Karpas-422 (cell line): ENCODE measurements around the gene HPN. TPM values are rescaled to one million over a fixed set of nuclear protein-coding genes. Genes with fewer than 3 reads are reported as not detected.
"Not testable (repeated sequence)": the region's sequence is repeated elsewhere in the genome, so short reads cannot be mapped to it uniquely, and the experiment has no call there.

Experiments used
- DNase-seq: peaks from one replicate; pipeline ENCODE4 v3.0.0-alpha.2; 2015
- H2AFZ ChIP-seq: fragments of 200-600 bp; sonication (generic); 2 replicates; pipeline ENCODE4 v1.6.1; 2014; ENCODE audit warnings: antibody characterized with exemption, low read length, mixed read lengths
- H3K27ac ChIP-seq: fragments of 200-600 bp; sonication (generic); 2 replicates; pipeline ENCODE4 v1.5.1; 2014; ENCODE audit warnings: mild to moderate bottlenecking, low read length, moderate library complexity
- H3K27me3 ChIP-seq: fragments of 200-600 bp; sonication (generic); 2 replicates; pipeline ENCODE4 v1.6.1; 2014; ENCODE audit warnings: low read length, mixed read lengths
- H3K36me3 ChIP-seq: fragments of 200-600 bp; sonication (generic); 2 replicates; pipeline ENCODE4 v1.6.1; 2014; ENCODE audit warnings: low read length, mixed read lengths; ENCODE audit not compliant: insufficient read depth
- H3K4me1 ChIP-seq: fragments of 200-600 bp; sonication (generic); 2 replicates; pipeline ENCODE4 v1.6.1; 2014; ENCODE audit warnings: mild to moderate bottlenecking, low read length, mixed read lengths
- H3K4me2 ChIP-seq: fragments of 200-600 bp; sonication (generic); 2 replicates; pipeline ENCODE4 v1.6.1; 2014; ENCODE audit warnings: low read length, low read depth, mild to moderate bottlenecking; ENCODE audit not compliant: poor library complexity, severe bottlenecking
- H3K4me3 ChIP-seq: fragments of 200-600 bp; sonication (generic); 2 replicates; pipeline ENCODE4 v1.5.1; 2014; ENCODE audit warnings: mild to moderate bottlenecking, antibody characterized with exemption, low read length, mixed read lengths
- H3K79me2 ChIP-seq: fragments of 200-600 bp; sonication (generic); 2 replicates; pipeline ENCODE4 v1.6.1; 2014; ENCODE audit warnings: mild to moderate bottlenecking, low read length, mixed read lengths
- H3K9ac ChIP-seq: fragments of 200-600 bp; sonication (generic); 2 replicates; pipeline ENCODE4 v1.6.0; 2014; ENCODE audit warnings: low read length
- H3K9me2 ChIP-seq: fragments of 200-600 bp; sonication (generic), shearing (Covaris generic); replicated peaks from 2 replicates; pipeline ENCODE4 v1.6.0; 2014; ENCODE audit warnings: mild to moderate bottlenecking, low read length, moderate library complexity; ENCODE audit not compliant: insufficient read depth
- H3K9me3 ChIP-seq: fragments of 300-700, 200-600 bp; sonication (generic); 2 replicates; pipeline ENCODE4 v1.6.1; 2014; ENCODE audit warnings: low read length, mixed read lengths
- H4K20me1 ChIP-seq: fragments of 200-600 bp; sonication (generic); 2 replicates; pipeline ENCODE4 v1.6.1; 2014; ENCODE audit warnings: mild to moderate bottlenecking, antibody characterized with exemption, low read length, low read depth; ENCODE audit not compliant: insufficient read depth
- total RNA-seq: library from RNA; depleted of rRNA; stranded (reverse); fragments of >200 nt; shearing (Covaris generic); gene quantifications from 2 replicates; pipeline ENCODE4 v1.2.3, GENCODE V29; 2014; ENCODE audit warnings: low replicate concordance

The HPN gene
- total RNA-seq, 1 experiment from 2014 or later = 0.11 TPM

DNA sequence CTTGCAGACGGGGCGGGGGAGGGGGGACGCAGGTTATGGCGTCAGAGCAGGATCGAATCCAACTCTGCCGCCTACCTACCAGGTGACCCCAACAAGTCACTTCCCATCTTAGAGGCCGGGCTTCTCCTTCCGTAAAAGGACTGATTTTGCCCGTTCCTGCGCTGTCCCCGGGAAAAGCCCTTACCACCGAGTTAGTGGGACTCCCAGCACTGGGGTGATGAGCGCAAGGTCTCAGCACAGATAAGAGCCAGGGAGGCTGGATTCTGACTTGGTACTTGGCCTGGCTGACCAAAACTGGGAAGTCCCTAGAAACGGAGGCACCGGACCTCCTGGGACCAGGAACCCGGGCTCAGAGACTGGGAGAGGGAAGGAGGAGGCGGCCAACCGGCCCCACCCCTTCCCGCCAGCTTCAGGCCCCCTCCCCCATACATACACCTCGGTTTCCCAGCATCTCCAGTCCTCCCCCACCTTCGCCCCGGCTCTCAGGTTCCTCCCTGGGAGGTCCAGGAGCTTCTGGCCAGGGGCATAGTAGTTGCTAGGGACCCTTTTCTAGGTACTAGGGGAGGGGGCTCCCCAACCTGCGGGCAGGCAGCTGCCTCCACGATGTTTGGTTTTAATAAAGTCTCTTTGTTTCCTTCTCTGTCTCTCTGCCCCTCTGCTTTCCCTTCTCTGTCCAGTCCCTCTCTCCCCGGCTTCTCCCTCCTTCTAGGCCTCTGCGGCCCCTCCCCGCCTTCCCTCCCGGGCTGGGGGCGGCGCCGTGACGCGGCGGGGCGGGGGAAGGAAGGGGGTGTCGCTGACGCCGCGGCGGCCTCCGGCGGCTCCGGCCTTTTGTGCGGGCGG, 41.8 kb upstream of the HPN start, which contains the start of gene GRAMD1A:
TSS of gene GRAMD1A (plus strand) at position 826 of the 840 bp plus-strand sequence. CDS start 156 bp downstream, outside the sequence.
- H2AFZ ChIP-seq = peak within 1 kb of the TSS; percentile 77; the same call in 1 of the 2 replicates
- peaks cover 48% of the 10 kb centered on the region for H3K79me2 ChIP-seq
- DNase-seq = peak; percentile 90

GRCh38 chr19:35000338-35000646, 41.2 kb upstream of the HPN start:
- H3K79me2 ChIP-seq = peaks cover 52% of the 10 kb centered on the region
- H3K4me2 ChIP-seq = peak overlapping the region; percentile 69

More for the DNA sequence above, 41.8 kb upstream of the HPN start, which contains the start of gene GRAMD1A:
- Histone ChIP-seq H3K4me2 (peak within 1 kb of the TSS; percentile 69), H3K9me3 (no peaks in the 10 kb centered on the region), H3K4me3 (peak within 1 kb of the TSS; percentile 71), H4K20me1 (peaks cover 25% of the 10 kb centered on the region), H3K4me1 (peaks cover 36% of the 10 kb centered on the region), H3K9ac (peak within 1 kb of the TSS; percentile 99), H3K9me2 (no peaks in the 10 kb centered on the region), H3K36me3 (peaks cover 7% of the 10 kb centered on the region; the same call in 1 of the 2 replicates), H3K27me3 (no peaks in the 10 kb centered on the region), H3K27ac (peak within 1 kb of the TSS; percentile 82)

GRCh38 chr19:35000647-35001501, 40.6 kb upstream of the HPN start:
- no peaks in the 10 kb centered on the region for H3K9me3 ChIP-seq
- peaks cover 35% of the 10 kb centered on the region for H4K20me1 ChIP-seq
- H3K9ac ChIP-seq = peak overlapping the region; percentile 99
- H3K36me3 ChIP-seq = peaks cover 7% of the 10 kb centered on the region; the same call in 1 of the 2 replicates
- no peaks in the 10 kb centered on the region for H3K27me3 ChIP-seq
- peaks cover 58% of the 10 kb centered on the region for H3K79me2 ChIP-seq
- no peaks in the 10 kb centered on the region for H3K9me2 ChIP-seq
- peak overlapping the region; percentile 71 for H3K4me3 ChIP-seq
- peak overlapping the region; percentile 82 for H3K27ac ChIP-seq
- H3K4me1 ChIP-seq = peaks cover 36% of the 10 kb centered on the region
- H3K4me2 ChIP-seq = peak overlapping the region; percentile 69
- no peak overlapping the region for H2AFZ ChIP-seq
- DNase-seq = peak; percentile 85

More at GRCh38 chr19:35000338-35000646, 41.2 kb upstream of the HPN start:
- Histone ChIP-seq H3K9me2 (no peaks in the 10 kb centered on the region), H2AFZ (no peak overlapping the region), H4K20me1 (peaks cover 29% of the 10 kb centered on the region), H3K27me3 (no peaks in the 10 kb centered on the region), H3K9me3 (no peaks in the 10 kb centered on the region), H3K27ac (peak overlapping the region; percentile 82), H3K9ac (peak overlapping the region; percentile 99), H3K4me1 (peaks cover 36% of the 10 kb centered on the region), H3K36me3 (peaks cover 7% of the 10 kb centered on the region; the same call in 1 of the 2 replicates), H3K4me3 (peak overlapping the region; percentile 71)
- no peak for DNase-seq

- peak overlapping the region; percentile 99; the same call in 1 of the 2 replicates for H3K9ac ChIP-seq
- no peaks in the 10 kb centered on the region for H3K9me3 ChIP-seq
- H2AFZ ChIP-seq = no peak overlapping the region
- H3K27me3 ChIP-seq = no peaks in the 10 kb centered on the region
- H3K9me2 ChIP-seq = no peaks in the 10 kb centered on the region
- peak overlapping the region; percentile 71; the same call in 1 of the 2 replicates for H3K4me3 ChIP-seq
- peak overlapping the region; percentile 69 for H3K4me2 ChIP-seq
- H3K79me2 ChIP-seq = peaks cover 69% of the 10 kb centered on the region
- peaks cover 35% of the 10 kb centered on the region for H4K20me1 ChIP-seq
- DNase-seq = no peak
- H3K4me1 ChIP-seq = peaks cover 36% of the 10 kb centered on the region
- no peak overlapping the region for H3K27ac ChIP-seq
- H3K36me3 ChIP-seq = peaks cover 13% of the 10 kb centered on the region; the same call in 1 of the 2 replicates
These were observed 39.4 kb upstream of the HPN start for GRCh38 chr19:35002037-35002535.

DNA sequence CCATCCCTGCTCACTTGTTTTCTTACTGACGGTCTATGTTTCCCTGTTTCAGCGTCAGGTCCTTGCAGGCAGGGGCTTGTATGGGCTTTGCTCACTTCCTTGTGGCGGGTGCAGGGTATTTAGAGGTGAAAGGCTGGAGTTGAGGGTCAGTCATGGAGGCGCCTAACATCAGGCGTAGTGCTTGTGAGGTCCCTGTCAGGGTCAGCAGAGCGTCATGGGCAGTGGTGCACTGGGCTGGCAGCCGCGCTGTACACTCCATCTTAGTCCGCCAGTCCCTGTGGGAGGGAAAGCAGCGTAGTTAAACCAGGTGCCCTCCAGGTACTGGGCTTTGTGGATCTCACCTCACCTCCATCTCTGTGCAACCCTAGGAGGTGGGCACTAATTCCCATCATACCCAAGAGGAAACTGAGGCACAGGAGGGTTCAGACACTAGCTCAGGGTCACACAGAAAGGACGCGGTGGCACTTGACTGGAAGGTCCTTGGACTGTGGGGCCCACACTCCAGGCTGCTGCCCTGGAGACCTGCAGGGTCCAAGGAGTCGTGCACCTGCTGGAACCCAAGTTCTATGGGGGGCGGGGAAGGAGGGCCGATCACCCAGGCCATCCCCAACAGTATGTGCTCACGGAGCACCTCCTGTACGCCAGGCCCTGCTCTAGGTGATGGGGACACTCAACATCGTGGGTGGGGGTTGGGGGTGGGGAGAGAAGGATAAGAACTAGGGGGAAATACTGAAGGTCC, 36.8 kb upstream of the HPN start:
- DNase-seq = no peak
- Histone ChIP-seq H4K20me1 (peaks cover 38% of the 10 kb centered on the region), H3K9me3 (no peaks in the 10 kb centered on the region), H3K27me3 (no peaks in the 10 kb centered on the region), H3K79me2 (peaks cover 68% of the 10 kb centered on the region), H3K4me1 (peaks cover 29% of the 10 kb centered on the region), H3K36me3 (peaks cover 13% of the 10 kb centered on the region; the same call in 1 of the 2 replicates), H2AFZ (no peak overlapping the region), H3K27ac (no peak overlapping the region), H3K4me2 (no peak overlapping the region), H3K9ac (no peak overlapping the region), H3K9me2 (no peaks in the 10 kb centered on the region), H3K4me3 (no peak overlapping the region)

DNA sequence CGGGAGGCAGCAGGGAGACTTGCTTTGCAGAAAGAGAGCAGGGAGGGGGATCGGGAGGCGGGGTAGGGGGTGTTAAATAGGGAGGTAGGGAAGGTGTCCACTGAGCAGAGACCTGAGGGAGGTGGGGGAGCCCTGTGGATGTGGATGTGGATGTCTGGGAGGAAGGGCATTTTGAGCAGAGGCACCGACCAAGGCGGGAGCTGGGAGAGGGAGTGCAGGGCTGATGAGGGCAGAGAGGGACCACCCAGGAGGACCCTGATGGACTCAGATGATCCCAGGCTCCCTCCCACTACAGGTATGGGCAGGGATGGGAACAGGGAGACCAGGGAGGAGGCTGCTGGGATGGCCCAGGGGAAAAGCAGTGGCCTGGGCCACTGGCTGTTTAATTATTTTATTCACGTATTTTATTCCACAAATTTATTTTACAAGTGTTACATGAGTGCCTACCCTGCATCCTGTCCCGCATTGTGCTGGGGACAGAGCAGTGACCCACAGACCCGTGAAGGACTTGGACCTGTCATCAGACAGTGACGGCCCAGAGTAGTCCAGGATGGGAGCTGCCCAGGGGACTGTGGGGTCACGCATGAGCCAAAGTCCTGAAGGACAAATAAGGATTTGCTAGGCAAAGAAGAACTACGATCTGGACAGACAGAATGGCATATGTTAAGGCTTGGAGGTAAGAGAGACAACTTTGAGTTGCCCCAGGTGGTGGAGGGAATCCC, 36.1 kb upstream of the HPN start:
- Histone ChIP-seq H3K9me2 (no peaks in the 10 kb centered on the region), H3K4me2 (no peak overlapping the region), H2AFZ (no peak overlapping the region), H3K9ac (no peak overlapping the region), H3K27me3 (no peaks in the 10 kb centered on the region), H4K20me1 (peaks cover 40% of the 10 kb centered on the region), H3K79me2 (peaks cover 63% of the 10 kb centered on the region), H3K27ac (no peak overlapping the region), H3K4me3 (no peak overlapping the region), H3K4me1 (peaks cover 26% of the 10 kb centered on the region), H3K9me3 (no peaks in the 10 kb centered on the region), H3K36me3 (peaks cover 14% of the 10 kb centered on the region)
- no peak for DNase-seq

- not testable (repeated sequence) for H3K27me3 ChIP-seq, DNase-seq, H3K9me3 ChIP-seq, H3K9ac ChIP-seq, H2AFZ ChIP-seq, H3K4me3 ChIP-seq, H3K9me2 ChIP-seq, H3K4me2 ChIP-seq, H3K27ac ChIP-seq
- Histone ChIP-seq H3K79me2 (peaks cover 57% of the 10 kb centered on the region), H3K36me3 (peaks cover 16% of the 10 kb centered on the region), H3K4me1 (peaks cover 26% of the 10 kb centered on the region), H4K20me1 (peaks cover 40% of the 10 kb centered on the region)
These were observed 35.5 kb upstream of the HPN start for GRCh38 chr19:35006007-35006341.
